GM03348 (cell line): ENCODE data around the gene NEK6.
A peak's percentile ranks its signal among the peaks of the same experiment; 100 is the strongest.

Experiments
- DNase-seq: peaks from one replicate; pipeline ENCODE4 v3.0.0; 2012; ENCODE audit warnings: low spot score

Gene NEK6

DNA sequence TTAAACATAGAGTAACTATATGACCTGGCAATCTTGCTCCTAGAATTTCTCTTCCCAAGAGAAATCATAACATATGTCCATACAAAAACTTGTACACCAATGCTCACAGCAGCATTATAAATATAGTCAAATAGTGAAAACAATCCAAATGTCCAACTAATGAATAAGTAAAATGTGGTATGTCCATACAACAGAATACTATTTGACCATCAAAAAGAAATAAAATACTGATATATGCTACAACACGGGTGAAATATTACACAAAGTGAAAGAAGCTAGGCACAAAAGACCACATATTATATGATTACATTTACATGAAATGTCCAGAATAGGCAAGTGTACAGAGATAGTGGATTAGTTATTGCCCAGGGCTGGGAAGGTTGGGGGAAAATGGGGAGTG is 116.1 kb downstream of the NEK6 start:
- DNase-seq, result no peak

DNA sequence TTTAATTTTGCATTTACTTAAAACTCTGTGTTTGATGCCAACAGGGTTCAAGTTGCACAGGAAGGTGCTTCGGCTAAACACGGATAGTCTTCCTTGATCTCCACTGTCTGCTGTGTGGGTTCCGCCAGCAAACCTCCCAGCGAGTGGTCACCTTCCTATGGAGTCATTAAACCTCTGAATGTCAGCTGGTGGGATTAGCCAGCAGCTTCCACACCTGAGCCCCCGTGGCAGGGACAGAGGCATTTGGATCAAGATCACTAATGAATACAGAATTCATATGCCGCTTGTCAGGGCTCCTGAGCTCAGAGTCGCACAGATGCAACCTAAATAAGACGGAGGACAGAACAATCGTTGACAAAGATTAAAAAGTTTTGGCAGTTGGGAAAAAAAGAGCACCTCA is 118.0 kb downstream of the NEK6 start:
- no peak for DNase-seq

DNA sequence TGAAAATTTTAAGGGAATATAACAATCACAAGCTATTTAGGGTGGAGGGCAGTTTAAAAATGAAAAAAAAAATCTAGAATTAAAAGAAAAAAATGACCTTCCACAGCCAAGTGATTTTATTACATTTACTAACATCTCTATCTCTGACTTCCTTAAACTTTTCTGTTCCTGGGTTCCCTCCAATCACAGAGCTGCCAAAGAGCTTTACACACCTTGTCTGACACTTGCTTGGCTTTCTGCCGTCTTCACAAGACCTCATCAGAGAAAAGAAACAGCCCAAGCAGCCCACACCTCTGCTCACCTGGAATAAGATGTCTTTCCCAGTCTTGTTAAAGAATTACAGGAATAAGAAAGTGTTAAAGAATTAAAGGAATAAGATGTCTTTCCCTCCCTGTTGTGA is 118.6 kb downstream of the NEK6 start:
- DNase-seq, result no peak

DNA sequence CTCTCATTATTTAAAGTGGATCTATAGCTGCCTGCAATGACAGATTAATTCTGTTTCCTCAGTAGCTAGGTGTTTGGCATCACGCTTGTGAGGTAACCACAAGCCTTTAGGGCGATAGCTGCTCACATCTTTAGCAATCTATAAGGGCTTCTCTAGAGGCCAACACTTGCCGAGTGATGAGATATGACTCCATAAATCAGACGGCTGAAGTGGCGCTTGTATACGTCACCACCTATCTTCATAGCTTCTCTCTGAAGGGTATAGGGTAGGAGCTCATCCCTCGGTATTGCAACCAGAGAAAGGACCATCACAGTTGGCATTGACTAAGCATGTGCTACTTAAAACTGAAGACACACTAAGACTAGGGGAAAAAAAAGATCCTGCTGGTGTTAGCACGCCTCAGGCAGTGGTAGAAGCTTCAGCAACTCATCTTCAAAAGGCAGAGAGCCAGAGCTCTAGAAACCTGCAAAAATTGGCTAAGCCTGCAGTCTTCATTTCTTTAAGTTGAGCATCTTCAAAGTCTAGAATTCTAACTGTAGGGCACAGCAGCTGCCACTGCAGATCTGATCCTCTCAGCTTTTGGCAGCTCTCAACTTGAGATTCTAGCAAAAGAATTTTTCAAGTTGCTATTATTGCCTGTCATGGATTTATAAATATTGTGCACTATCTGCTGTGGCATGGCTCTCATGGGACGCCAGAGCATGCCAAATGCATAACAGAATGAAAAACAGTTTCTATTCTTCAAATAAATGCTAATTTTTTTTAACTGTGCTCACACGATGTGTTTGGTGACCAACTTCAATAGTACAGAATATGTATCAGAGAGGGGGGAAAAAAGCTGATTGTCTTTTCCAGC is 120.0 kb downstream of the NEK6 start:
- no peak for DNase-seq

- peak; percentile 68 for DNase-seq
These were observed 123.6 kb downstream of the NEK6 start for GRCh38 chr9:124381170-124381945.

- DNase-seq, result no peak
These were observed 126.5 kb downstream of the NEK6 start for GRCh38 chr9:124384210-124384609.

GRCh38 chr9:124384846-124385245 is 127.1 kb downstream of the NEK6 start:
- no peak for DNase-seq

DNA sequence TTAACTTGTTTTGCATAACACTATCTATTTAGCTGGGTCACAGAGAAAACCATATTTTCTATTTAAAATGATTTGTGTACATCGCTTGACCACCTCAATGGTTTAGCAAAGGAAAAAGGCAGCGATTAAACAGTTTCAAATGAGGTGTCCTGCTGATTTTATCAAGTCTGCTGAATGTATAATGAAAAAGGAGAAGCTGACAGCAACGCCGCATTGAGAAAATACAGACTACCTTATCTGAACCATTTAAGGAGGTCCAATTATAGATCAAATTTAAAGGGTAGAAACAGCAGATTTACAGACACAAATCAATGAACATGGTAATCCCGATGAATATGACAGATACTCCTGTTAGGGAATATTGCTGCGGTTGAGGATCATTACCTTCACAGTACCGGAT is 127.9 kb downstream of the NEK6 start:
- no peak for DNase-seq

DNA sequence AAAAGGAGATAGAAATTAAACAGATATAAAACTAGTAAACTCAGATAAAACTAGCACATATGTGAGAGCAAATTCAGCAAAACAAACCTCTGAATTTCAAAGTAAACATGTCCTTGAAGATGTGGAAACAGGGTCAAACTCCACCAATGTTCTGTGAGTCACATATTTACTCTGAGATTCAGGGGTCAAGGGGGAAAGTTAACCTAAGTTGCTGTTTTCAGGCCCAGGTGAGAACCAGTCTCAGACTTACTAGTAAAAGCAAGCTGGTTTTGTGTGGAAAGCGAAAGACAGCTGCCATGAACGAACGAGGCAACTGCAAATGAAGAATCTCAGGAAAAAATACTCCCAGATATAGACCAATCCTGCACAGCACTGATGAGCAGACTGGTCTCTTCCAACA is 128.5 kb downstream of the NEK6 start:
- DNase-seq, result no peak

- no peak for DNase-seq
These were observed 130.7 kb downstream of the NEK6 start for GRCh38 chr9:124388275-124389048.

GRCh38 chr9:124389146-124389939 is 131.6 kb downstream of the NEK6 start:
- no peak for DNase-seq

DNA sequence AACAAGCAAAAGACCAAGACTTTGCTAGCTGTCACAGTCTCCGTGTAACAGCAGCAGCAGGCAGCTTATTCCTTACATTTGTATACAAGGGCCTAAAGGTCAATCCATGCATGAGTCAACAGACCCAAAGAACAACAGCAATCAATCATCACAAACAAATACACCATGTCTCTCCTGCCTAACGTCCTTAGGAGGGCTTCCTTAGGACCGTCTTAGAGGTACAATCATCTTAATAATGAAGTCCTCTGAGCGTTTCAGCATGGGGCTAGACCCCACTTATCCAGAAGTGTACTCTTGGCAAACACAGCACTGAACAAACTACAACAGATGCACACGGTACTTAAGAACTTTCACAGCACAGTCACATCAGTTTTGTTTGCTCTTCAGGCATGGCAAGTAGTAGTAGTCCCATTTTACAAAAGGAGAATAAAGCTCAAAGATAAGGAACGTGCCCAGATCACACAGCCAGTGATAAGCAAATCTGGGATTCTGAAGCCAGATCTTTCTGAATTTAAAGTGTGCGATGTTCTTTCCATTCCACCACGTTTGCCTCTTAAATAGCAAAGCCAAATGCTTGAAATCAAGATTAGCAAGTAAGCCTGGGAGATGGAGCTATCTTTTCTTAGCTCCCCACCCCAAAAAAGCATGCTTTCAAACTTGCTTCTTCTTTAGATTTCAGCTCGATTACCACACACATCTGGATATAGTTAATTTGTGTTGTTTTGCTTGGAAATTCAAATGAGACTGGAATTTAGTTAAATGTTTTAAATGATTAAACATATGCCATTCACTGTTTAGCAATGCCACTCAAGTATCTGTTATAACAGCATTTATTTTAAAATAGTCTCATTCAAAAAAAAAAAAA is 133.3 kb downstream of the NEK6 start:
- DNase-seq, result peak; percentile 62

GRCh38 chr9:124392254-124392870 is 134.6 kb downstream of the NEK6 start:
- no peak for DNase-seq

GRCh38 chr9:124392871-124393460 is 135.2 kb downstream of the NEK6 start:
- peak; percentile 77 for DNase-seq

DNA sequence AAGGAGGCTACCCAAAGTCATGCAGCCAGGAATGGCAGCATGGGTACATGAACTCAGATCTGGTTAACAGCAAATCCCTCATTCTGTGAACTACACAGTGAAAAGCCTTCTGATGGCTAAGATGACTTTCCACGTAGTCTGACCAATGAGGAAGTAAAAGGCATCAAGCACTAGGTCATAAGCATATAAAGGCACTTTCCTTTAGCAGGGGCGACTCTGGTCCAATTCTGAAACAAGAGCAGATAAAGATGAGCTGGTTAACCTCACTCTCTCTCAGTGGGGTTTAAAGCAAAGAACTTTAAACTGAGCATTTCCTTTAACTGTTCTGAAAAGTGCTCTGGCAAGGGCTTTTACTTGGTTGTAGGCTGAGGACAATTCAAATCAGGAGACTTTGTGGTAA is 136.4 kb downstream of the NEK6 start:
- no peak for DNase-seq

DNA sequence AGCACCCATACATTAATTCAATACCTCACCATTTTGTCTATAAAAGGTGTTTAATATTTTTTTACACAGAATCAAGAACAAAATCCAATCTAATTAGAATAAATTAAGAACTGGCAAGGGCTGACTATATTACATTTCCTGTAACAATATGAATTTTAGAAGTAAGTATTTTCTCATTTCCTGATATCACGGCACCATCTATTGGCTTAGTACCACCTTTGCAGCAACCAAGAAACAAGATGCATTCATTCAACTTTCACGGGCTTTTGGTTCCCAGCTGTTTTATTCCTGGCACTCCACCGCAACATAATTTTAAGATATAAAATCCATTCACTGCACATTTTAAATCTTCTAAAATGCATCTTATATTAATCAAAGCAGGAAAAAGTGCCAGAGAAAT is 136.8 kb downstream of the NEK6 start:
- no peak for DNase-seq

- DNase-seq, result no peak
These were observed 138.1 kb downstream of the NEK6 start for GRCh38 chr9:124395826-124396225.

- no peak for DNase-seq
These were observed 140.6 kb downstream of the NEK6 start for GRCh38 chr9:124398191-124398935.

GRCh38 chr9:124399323-124399967 is 141.7 kb downstream of the NEK6 start:
- DNase-seq, result peak; percentile 54
